CD4-positive, alpha-beta T cell treated with Interleukin-4 for 1 hour (primary cell): ENCODE data around the gene POLR1E.
"Not testable (repeated sequence)": the region's sequence is repeated elsewhere in the genome, so short reads cannot be mapped to it uniquely, and the experiment has no call there.

Experiments
- DNase-seq, 2 donors: peaks; one replicate each; pipeline ENCODE4 v3.0.0-alpha.2; 2020 to 2022

The POLR1E gene

GRCh38 chr9:37465249-37466036 is 20.3 kb upstream of the POLR1E start, which contains the start of gene ZBTB5:
Gene ZBTB5, minus strand, starts transcription at chr9:37465450. Its CDS starts 22,899 bp downstream, at chr9:37442551.
- DNase-seq, result peak; percentile 99

DNA sequence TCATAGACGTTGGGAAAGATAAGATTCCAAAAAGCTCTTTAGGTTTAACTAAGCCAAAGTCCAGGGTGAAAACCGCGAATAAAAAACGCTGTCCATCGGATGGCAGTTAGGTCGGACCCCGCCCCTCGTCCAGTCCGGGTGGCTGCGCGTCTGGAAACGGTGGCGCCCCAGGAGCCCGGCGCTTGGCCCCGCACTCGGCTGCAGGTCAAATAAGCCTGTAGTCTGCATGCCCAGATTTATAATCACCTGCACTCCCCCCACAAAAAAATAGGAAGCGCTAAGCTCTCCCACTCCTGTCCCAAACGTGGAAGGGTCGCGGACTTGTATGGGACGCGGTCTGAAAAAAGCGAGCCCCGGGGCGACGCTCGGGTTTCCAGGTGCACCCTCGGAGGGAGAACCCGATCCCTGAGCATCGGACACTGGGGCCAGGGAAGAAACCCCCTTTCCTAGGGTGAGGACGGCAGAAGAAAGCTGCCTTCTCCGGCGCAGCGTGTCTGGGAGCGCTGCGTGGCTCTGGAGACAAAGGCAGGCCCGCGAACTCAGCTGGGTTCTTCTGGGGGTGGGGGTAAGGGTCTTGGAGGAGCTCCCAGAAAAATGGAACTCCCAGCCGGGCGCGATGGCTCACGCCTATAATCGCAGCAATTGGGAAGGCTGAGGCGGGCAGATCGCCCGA is 19.6 kb upstream of the POLR1E start:
- DNase-seq, result peak; percentile 17 to 18

- DNase-seq, result not testable (repeated sequence)
These were observed 18.2 kb upstream of the POLR1E start for GRCh38 chr9:37467530-37467929.

DNA sequence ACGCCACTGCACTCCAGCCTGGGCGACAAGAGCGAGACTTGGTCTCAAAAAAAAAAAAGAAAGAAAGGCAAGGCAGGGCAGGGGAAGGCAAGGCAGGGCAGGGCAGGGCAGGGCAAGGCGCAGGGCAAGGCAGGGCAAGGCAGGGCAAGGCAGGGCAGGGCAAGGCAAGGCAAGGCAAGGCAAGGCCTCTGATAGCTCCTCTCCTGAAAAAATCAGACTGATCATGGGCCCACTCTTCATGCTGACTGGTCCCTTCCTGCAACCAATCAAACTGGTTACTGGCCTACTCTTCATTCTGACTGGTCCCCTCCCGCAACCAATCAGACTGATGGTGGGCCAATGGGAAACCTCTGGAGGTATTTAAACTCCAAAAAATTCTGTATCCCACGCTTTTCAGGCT is 17.1 kb upstream of the POLR1E start:
- no peak for DNase-seq

DNA sequence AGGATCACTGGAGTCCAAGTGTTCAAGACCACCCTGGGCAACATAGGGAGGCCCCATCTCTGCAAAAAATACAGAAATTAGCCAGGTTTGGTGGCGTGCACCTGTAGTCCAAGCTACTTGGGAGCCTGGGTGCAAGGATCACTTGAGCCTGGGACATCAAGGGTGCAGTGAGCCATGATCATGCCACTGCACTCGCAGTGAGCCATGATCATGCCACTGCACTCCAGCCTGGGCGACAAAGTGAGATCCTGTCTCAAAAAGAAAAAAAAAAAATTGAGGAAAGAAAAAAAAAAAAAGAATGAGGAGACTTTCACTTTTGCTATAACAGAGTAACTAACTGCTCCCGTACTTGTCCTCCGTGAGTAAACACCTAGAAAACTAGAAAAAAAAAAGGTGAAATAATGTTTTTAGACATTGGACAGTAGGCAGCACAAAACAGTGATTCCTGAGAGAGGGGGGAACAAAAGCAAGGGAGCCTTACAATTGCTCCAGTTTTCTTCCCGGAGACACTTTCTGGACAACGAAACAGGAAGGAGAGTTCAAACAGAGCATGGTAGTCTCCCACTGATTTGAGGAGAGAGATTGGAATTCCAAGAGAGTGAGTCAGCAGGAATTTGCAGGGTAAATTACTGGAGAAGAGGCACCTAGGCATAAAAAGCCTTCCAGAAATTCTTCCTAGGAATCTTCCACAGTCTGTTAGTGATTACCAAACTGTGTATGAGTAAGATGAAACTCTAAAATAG is 13.6 kb upstream of the POLR1E start:
- no peak for DNase-seq

DNA sequence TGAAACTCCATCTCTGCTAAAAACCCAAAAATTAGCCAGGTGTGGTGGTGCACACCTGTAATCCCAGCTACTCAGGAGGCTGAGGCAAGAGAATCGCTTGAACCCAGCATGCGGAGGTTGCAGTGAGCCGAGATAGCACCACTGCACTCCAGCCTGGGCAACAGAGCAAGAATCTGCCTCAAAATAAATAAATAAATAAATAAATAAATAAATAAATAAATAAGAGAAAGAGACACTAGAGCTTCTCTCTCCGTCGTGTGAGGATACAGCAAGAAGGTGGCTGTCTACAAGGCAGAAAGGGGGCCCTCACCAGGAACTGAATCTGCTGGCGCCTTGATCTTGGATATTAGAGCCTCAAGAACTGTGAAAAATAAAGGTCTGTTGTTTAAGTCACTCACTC is 11.8 kb upstream of the POLR1E start:
- not testable (repeated sequence) for DNase-seq

- DNase-seq, result no peak
These were observed 11.3 kb upstream of the POLR1E start for GRCh38 chr9:37474438-37474837.

DNA sequence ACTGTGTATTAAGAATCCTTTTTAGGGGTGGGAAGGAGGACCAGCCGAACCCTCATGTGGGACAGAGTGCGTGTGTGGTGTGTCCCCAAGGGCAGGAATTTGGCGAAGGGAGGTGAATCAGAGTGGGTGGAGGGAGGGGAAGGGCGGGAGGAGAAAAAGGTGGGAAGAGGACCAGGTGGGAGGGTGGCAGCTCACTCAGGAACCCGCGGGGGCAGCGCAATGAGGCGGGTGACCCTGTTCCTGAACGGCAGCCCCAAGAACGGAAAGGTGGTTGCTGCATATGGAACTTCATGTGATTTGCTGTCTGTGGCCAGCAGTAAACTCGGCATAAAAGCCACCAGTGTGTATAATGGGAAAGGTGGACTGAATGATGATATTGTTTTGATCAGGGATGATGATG is 8.8 kb upstream of the POLR1E start:
- no peak for DNase-seq

DNA sequence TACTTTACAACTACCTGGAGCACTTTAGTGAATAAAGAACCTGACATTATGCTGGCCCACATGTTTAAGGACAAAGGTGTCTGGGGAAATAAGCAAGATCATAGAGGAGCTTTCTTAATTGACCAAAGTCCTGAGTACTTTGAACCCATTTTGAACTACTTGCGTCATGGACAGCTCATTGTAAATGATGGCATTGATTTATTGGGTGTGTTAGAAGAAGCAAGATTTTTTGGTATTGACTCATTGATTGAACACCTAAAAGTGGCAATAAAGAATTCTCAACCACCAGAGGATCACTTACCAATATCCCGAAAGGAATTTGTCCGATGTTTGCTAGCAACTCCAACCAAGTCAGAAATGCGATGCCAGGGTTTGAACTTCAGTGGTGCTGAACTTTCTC is 8.3 kb upstream of the POLR1E start:
- not testable (repeated sequence) for DNase-seq

- DNase-seq, result not testable (repeated sequence)
These were observed 7.6 kb upstream of the POLR1E start for GRCh38 chr9:37477987-37478619.

DNA sequence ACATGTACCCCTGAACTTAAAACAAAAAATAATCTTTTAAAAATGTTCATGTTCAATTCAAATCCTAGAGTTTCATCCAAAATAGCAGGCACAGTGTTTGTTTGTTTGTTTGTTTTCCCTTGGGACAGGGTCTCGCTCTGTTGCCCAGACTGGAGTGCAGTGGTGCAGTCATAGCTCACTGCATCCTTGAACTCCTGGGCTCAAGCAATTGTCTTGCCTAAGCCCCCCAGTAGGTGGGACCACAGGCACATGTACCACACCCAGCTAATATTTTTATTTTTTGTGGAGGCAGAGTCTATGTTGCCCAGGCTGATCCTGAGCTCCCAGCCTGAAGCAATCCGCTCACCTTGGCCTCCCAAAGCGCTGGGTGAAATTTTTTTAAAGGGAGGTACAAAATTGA is 5.0 kb upstream of the POLR1E start:
- DNase-seq, result no peak

- no peak for DNase-seq
These were observed 488 bp downstream of the POLR1E start for GRCh38 chr9:37486256-37486615.

DNA sequence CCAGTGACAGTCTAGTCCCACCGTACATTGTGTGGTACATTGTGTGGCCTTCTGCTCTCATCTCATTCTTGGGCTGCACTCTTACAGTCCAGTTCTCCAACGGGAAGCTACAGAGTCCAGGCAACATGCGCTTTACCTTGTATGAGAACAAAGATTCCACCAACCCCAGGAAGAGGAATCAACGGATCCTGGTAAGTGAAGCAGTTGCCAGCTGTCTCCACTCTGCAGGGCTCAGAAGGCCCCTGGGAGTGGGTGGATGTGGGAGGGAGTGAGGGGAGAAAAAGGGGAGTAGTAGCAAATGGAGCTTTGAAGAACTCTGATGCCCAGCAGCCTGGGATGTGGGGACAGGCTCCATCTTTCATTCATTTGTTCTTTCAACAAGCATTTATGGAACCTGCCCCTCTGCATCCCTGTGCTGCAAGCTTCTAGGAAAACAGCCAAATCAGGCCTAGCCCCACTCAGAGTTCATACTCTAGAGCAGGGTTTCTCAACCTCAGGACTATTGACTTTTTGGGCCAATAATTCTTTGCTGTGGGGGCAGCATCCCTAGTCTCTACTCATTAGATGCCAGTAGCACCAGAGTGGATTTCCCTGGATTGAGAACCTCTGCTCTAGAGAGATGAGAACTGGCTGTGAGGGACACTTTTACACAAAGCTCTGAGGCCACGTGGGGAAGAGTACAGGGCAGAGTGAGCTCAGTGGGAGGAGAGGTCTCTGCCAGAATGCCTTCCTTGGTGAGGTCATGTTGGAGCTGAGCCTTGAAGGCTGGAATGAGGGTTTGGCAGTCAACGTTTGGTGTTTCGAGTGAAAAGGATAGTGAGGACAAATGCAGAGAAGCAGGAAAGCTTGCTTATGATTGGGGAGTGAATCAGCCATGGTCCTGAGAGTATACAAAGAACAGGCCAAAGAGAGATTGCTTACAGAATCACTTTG is 1.1 kb downstream of the POLR1E start:
- DNase-seq, result no peak

DNA sequence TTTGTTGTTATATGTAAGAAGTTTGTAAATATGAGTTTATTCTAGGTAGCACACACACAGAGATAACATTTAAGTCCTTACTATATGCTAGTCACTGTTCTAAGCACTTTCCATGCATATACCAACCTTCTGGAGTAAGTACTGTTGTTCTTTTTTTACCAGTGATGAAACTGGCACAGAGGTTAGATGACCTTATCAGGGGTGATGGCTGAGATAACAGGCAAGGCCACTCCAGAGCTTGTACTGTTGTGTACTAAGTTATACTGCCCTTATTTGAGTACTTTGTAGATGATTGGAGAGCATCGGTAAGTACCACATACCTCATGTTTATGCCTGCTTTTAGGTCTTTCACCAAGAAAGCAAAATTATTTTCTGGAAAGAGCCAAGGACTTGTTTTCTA is 6.2 kb downstream of the POLR1E start:
- DNase-seq, result no peak

- DNase-seq, result no peak
These were observed 9.8 kb downstream of the POLR1E start for GRCh38 chr9:37495571-37495970.

DNA sequence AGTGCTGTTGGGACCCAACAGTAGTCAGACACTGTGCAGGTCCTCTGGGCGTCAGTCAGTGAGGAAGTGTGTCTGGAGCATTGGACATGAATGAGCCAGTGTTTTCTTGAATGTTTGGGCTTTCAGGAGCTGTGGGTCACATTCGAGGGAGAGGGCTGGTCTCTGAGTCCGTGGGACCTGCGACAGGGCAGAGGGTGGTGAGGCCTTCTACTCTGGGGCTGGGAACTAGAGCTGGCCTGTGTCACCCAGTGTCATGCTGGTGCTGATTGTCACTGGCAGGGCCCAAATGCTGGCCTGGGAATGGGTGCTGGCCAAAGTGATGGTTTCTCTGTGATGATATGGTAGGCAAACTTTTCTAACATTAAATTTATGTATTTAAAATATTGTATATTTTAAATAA is 10.3 kb downstream of the POLR1E start:
- no peak for DNase-seq

DNA sequence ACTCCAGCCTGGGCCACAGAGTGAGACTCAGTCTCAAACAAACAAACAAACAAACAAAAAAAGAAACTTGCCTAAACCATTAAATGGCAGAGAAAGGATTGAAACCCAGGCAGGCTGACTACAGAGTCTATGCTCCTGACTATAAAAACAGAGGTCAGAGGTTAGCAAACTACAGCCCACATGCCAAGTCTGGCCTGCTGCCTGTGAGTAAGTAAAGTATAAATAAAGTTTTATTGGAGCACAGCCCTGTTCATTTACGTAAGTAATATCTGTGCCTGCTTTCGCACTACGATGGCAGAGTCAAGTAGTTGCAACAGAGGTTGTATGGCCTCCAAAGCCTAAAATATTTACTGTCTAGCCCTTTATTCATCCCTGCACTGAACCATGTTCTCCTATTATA is 11.6 kb downstream of the POLR1E start:
- DNase-seq, result no peak

- no peak for DNase-seq
These were observed 12.7 kb downstream of the POLR1E start for GRCh38 chr9:37498457-37498856.

DNA sequence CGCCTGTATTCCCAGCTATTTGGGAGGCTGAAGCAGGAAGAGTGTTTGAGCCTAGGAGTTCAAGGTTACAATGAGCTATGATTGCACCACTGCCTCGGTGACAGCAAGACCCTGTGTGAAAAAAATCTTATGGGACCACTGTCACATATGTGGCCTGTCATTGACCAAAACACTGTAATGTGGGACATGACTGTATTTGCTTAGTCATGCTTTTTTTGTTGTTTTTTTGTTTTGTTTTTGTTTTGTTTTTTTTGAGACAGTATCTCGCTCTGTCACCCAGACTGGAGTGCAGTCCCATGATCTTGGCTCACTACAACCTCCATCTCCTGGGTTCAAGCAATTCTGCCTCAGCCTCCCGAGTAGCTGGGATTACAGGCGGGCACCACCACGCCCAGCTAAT is 13.5 kb downstream of the POLR1E start:
- no peak for DNase-seq

- DNase-seq, result no peak
These were observed 16.3 kb downstream of the POLR1E start for GRCh38 chr9:37501957-37502596.

DNA sequence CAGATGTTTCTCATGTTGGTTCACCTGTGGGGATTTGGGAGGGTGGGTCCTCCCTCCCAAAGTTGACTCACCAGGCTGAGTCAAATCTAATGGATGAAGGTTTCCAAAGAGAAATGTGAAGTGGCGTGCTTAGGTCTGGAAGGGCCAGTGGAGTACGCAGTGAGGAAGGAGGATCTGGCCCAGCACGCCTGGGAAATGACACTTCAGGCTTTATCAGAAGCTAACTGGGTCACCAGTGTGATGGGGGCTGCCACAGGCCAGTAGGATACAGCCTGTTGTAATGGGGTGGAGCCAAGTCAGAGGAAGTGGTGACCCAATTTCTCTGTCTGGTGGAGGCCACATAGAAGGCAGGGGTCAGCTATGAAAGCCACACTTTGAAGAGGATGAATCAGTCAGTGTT is 18.0 kb downstream of the POLR1E start:
- DNase-seq, result peak; percentile 69 to 71

DNA sequence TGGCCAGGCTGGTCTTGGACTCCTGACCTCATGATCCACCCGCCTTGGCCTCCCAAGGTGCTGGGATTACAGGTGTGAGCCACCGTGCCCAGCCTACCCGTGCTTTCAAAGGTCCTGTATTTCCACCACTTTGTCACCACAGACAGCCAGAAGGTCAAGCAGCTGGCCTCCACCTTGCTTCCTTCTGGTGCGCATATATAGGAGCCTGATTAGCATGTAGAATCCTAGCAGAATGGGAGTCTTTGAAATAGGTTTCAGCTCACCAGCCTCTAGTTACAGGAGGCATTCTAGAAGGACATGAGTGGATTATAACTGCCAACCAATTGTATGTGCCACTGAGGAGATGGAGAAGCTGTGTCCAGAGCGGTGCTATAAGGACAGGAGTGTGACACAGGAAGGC is 18.9 kb downstream of the POLR1E start:
- DNase-seq, result no peak
